ENCODE measurements around the gene GLDC.
A peak's percentile ranks its signal among the peaks of the same experiment; 100 is the strongest.

GLDC gene

DNA sequence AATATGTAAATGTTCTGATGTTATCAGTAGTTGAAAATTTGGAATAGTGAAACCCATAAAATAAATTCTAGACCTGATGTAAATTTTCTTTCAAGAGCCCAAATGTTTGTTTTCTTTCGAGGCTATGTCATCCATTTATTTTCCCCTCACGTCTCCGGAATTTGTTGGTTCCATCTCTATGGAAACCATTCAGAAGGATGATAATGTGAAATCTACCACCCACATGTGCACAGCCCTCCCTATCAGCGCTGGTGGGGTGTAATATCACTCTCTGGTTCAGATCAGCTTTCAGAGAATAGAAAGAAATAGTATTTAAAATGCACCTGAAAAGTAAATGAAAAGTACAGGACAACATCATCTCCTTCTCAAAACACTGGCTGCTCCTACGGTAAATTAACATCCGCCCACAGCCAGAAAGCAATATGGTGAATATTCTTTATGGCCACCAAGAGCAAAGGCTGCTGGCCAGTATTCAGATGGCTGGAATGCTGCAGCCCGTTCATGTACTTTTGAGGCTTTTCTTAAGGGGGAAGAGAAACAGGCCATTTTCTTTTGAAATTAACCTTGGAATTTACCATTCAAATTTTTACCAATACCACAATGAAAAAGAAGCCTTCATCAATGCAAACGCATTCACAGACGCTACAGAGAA, 28.5 kb downstream of the GLDC start:
- no peaks in the 10 kb centered on the region for H3K36me3 ChIP-seq (ENCODE audit: control insufficient read depth, insufficient read depth, low read length, severe bottlenecking)
- DNase-seq (ENCODE audit: low read depth): no peak

DNA sequence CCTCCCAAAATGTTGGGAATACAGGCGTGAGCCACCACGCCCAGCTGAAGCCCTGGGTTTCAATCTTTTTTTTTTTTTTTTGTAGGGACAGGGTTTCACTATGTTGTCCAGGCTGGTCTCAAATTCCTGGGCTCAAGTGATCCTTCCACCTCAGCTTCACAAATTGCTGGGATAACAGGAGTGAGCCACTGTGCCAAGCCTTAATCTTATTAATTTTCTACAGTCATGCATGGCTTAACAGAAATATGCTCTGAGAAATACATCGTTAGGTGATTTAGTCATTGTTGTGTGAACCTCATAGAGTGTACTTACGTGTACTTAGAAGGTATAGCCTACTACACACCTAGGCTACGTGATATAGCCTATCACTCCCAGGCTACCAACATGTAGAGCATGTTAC, 31.0 kb downstream of the GLDC start:
- DNase-seq (ENCODE audit: low read depth): no peak
- Histone ChIP-seq H3K9me3 (ENCODE audit: control insufficient read depth, low read length) (no peaks in the 10 kb centered on the region), H3K4me3 (ENCODE audit: low read length) (no peak overlapping the region), H3K36me3 (ENCODE audit: control insufficient read depth, insufficient read depth, low read length, severe bottlenecking) (no peaks in the 10 kb centered on the region), H3K27me3 (replicated peaks; ENCODE audit: control insufficient read depth, insufficient read depth, low read length) (peaks cover 8% of the 10 kb centered on the region), H3K9ac (ENCODE audit: low read length) (no peak overlapping the region), H3K4me1 (ENCODE audit: control insufficient read depth, insufficient read depth, low read length) (no peaks in the 10 kb centered on the region)

More for the DNA sequence above, 28.5 kb downstream of the GLDC start:
- H3K9ac ChIP-seq (ENCODE audit: low read length): no peak overlapping the region
- no peak overlapping the region for H3K4me3 ChIP-seq (ENCODE audit: low read length)
- no peaks in the 10 kb centered on the region for H3K9me3 ChIP-seq (ENCODE audit: control insufficient read depth, low read length)
- no peaks in the 10 kb centered on the region for H3K4me1 ChIP-seq (ENCODE audit: control insufficient read depth, insufficient read depth, low read length)
- H3K27me3 ChIP-seq (replicated peaks; ENCODE audit: control insufficient read depth, insufficient read depth, low read length): peaks cover 21% of the 10 kb centered on the region

DNA sequence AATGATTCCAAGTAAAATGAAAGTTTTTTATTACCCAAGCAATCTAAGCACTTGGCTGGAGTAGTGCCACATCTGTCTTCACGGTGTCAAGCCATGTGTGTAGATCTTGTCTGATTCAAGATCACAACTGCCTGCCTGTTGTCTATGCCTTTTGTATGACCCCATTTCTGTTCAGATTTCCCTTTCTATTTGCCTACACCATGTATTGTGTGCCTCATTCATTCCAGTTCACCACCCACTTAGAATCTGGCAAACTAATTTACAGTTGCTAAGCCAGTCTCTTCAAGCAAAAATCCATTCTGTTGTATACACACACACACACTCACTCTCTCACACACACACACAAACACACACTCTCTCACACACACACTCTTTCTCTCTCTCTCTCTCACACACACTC, 33.7 kb downstream of the GLDC start:
- no peaks in the 10 kb centered on the region for H3K4me1 ChIP-seq (ENCODE audit: control insufficient read depth, insufficient read depth, low read length)
- no peak overlapping the region for H3K9ac ChIP-seq (ENCODE audit: low read length)
- no peak overlapping the region for H3K4me3 ChIP-seq (ENCODE audit: low read length)
- H3K9me3 ChIP-seq (ENCODE audit: control insufficient read depth, low read length): no peaks in the 10 kb centered on the region
- H3K27me3 ChIP-seq (replicated peaks; ENCODE audit: control insufficient read depth, insufficient read depth, low read length): peaks cover under 1% of the 10 kb centered on the region
- no peaks in the 10 kb centered on the region for H3K36me3 ChIP-seq (ENCODE audit: control insufficient read depth, insufficient read depth, low read length, severe bottlenecking)
- no peak for DNase-seq (ENCODE audit: low read depth)

DNA sequence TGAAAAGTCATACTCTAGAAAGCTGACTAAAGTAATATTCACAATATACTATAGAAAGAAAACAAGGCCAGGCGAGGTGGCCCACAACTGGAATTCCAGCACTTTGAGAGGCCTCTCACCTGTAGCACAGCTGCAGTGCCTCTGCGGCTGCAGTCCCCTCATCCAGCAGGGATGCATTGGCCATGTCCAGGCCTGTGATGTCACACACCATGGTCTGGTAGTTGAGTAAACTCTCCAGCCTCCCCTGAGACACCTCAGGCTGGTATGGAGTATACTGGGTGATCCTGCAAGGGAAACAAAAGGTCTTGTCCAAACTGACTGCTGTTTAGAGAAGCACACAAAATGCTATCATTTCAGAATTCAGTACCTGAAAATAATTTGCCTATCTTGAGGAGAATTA, 35.5 kb downstream of the GLDC start:
- Histone ChIP-seq H3K9me3 (ENCODE audit: control insufficient read depth, low read length) (no peaks in the 10 kb centered on the region), H3K9ac (ENCODE audit: low read length) (no peak overlapping the region), H3K27me3 (replicated peaks; ENCODE audit: control insufficient read depth, insufficient read depth, low read length) (no peaks in the 10 kb centered on the region), H3K4me1 (ENCODE audit: control insufficient read depth, insufficient read depth, low read length) (no peaks in the 10 kb centered on the region), H3K4me3 (ENCODE audit: low read length) (no peak overlapping the region), H3K36me3 (ENCODE audit: control insufficient read depth, insufficient read depth, low read length, severe bottlenecking) (no peaks in the 10 kb centered on the region)
- no peak for DNase-seq (ENCODE audit: low read depth)

DNA sequence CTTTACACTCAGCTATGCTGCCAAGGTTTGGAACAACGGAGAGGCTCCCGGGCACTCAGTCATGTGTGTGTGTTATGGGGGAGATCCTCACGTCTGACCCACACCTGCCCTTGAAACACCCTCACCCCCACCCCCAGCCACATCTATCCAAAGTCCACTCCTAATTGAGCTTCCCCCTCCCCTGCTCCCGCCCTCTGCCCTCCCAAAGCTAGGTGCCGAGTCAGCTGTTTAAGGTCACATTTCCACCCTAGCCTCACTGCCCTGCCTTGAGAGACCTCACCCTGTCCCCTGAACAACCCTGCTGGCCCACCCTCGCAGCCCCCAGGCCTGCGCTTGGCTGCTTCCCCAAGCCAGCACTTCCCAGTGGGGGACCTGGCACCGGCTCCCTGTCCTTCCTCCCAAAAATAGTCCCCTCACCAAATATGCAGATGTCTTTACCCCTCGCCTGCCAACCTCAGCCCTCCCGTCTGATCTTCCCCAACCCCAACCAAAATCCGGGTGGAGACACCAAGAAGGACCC, 36.0 kb downstream of the GLDC start:
- H3K27me3 ChIP-seq (replicated peaks; ENCODE audit: control insufficient read depth, insufficient read depth, low read length): peaks cover 1% of the 10 kb centered on the region
- H3K9ac ChIP-seq (ENCODE audit: low read length): no peak overlapping the region
- no peaks in the 10 kb centered on the region for H3K4me1 ChIP-seq (ENCODE audit: control insufficient read depth, insufficient read depth, low read length)
- no peak for DNase-seq (ENCODE audit: low read depth)
- no peaks in the 10 kb centered on the region for H3K36me3 ChIP-seq (ENCODE audit: control insufficient read depth, insufficient read depth, low read length, severe bottlenecking)
- no peaks in the 10 kb centered on the region for H3K9me3 ChIP-seq (ENCODE audit: control insufficient read depth, low read length)
- no peak overlapping the region for H3K4me3 ChIP-seq (ENCODE audit: low read length)

DNA sequence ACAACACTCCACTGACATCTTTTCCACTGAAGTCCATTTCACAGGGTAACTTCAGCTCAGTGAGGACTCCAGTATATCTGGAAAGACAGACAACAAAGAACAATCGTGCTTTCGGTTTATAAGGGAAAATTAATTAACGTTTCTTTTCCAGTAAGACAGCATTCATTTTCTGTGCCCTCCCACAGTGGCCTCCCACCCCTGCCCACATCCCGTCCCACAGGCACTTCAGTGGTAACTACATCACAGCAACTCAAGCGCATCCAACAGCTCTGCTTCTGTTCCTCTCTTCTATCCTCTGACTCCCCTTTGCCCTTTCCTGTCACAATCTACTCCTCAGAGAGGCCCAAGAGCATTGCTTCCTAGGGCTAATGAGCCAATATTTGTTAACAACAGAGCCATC, 40.3 kb downstream of the GLDC start:
- DNase-seq (ENCODE audit: low read depth): no peak
- Histone ChIP-seq H3K27me3 (replicated peaks; ENCODE audit: control insufficient read depth, insufficient read depth, low read length) (peaks cover 4% of the 10 kb centered on the region), H3K4me1 (ENCODE audit: control insufficient read depth, insufficient read depth, low read length) (no peaks in the 10 kb centered on the region), H3K9ac (ENCODE audit: low read length) (no peak overlapping the region), H3K36me3 (ENCODE audit: control insufficient read depth, insufficient read depth, low read length, severe bottlenecking) (no peaks in the 10 kb centered on the region), H3K4me3 (ENCODE audit: low read length) (no peak overlapping the region), H3K9me3 (ENCODE audit: control insufficient read depth, low read length) (no peaks in the 10 kb centered on the region)

DNA sequence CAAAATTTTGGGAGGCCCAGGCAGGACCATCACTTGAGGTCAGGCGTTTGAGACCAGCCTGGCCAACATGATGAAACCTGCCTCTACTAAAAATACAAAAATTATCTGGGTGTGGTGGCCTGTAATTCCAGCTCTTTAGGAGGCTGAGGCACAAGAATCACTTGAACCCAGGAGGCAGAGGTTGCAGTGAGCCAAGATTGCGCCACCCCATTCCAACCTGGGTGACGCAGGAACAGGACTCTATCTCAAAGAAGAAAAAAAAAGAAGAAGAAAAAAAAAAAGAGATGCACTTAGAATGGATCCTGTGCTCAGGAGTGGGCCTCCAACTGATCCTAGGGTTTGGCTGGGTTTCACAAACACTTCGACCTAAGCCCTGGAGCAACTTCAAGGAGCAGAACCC, 45.1 kb downstream of the GLDC start:
- no peak for DNase-seq (ENCODE audit: low read depth)
- Histone ChIP-seq H3K4me3 (ENCODE audit: low read length) (no peak overlapping the region), H3K36me3 (ENCODE audit: control insufficient read depth, insufficient read depth, low read length, severe bottlenecking) (no peaks in the 10 kb centered on the region), H3K9ac (ENCODE audit: low read length) (no peak overlapping the region), H3K4me1 (ENCODE audit: control insufficient read depth, insufficient read depth, low read length) (no peaks in the 10 kb centered on the region), H3K27me3 (replicated peaks; ENCODE audit: control insufficient read depth, insufficient read depth, low read length) (peaks cover 4% of the 10 kb centered on the region), H3K9me3 (ENCODE audit: control insufficient read depth, low read length) (no peaks in the 10 kb centered on the region)

DNA sequence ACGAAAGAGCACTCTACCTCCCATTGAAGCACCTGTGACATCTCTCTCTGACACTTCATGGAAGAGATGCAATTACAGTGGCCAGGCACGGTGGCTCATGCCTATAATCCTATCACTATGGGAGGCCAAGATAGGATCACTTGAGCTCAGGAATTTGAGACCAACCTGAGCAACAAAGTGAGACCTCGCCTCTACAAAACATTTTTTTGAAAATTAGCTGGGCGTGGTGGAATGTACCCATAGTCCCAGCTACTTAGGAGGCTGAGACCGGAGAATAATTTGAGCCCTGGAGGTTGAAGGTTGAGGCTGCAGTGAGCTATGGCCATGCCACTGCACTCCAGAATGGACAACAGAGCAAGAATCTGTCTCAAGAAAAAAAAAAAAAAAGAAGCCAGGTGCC, 45.5 kb downstream of the GLDC start:
- H3K27me3 ChIP-seq (replicated peaks; ENCODE audit: control insufficient read depth, insufficient read depth, low read length): peaks cover 4% of the 10 kb centered on the region
- H3K4me3 ChIP-seq (ENCODE audit: low read length): no peak overlapping the region
- no peaks in the 10 kb centered on the region for H3K9me3 ChIP-seq (ENCODE audit: control insufficient read depth, low read length)
- no peaks in the 10 kb centered on the region for H3K36me3 ChIP-seq (ENCODE audit: control insufficient read depth, insufficient read depth, low read length, severe bottlenecking)
- H3K9ac ChIP-seq (ENCODE audit: low read length): no peak overlapping the region
- no peaks in the 10 kb centered on the region for H3K4me1 ChIP-seq (ENCODE audit: control insufficient read depth, insufficient read depth, low read length)
- DNase-seq (ENCODE audit: low read depth): no peak

DNA sequence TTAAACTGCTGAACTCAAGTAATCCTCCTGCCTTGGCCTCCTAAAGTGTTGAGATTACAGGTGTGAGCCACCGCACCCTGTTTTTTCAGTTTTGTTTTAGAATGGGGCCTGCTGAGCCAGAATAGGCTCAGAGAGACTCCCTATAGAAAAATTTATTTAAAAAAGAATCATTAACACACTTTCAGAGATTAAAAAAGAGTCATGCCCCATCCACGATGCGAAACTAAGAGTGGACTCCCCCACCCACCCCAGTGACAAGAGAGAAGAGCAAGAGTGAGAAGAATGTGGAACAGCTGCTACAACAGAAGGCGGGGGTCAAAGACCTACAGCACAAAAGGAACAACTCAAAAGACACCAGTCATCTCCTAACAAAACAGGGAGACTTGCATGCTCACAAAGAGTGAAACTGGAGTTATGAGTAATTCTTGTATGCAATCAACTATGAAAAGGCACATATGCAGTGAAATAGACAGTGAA, 47.2 kb downstream of the GLDC start:
- H3K4me1 ChIP-seq (ENCODE audit: control insufficient read depth, insufficient read depth, low read length): no peaks in the 10 kb centered on the region
- no peaks in the 10 kb centered on the region for H3K36me3 ChIP-seq (ENCODE audit: control insufficient read depth, insufficient read depth, low read length, severe bottlenecking)
- peak; percentile 2 for DNase-seq (ENCODE audit: low read depth)
- H3K9me3 ChIP-seq (ENCODE audit: control insufficient read depth, low read length): no peaks in the 10 kb centered on the region
- no peaks in the 10 kb centered on the region for H3K27me3 ChIP-seq (replicated peaks; ENCODE audit: control insufficient read depth, insufficient read depth, low read length)
- H3K9ac ChIP-seq (ENCODE audit: low read length): no peak overlapping the region
- no peak overlapping the region for H3K4me3 ChIP-seq (ENCODE audit: low read length)

DNA sequence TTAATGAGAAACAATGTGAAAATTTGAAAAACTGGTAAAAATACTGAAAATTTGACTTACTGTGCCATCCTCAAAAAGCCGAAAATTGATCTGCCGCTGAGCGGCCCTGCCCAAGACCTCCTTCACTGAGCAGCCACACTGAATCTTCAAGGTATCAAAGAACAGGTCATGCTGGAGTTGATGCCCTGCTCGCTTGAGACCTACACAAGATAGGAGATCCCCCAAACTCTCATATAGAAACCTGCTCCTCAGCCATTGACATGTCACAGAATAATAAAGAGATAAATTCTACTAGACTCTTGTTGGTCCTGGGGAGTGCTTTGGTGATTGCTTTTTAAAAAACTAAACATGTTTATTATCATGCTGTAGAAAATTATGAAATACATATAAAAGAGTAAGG, 52.7 kb downstream of the GLDC start:
- H3K9me3 ChIP-seq (ENCODE audit: control insufficient read depth, low read length): no peaks in the 10 kb centered on the region
- no peak overlapping the region for H3K4me3 ChIP-seq (ENCODE audit: low read length)
- no peaks in the 10 kb centered on the region for H3K36me3 ChIP-seq (ENCODE audit: control insufficient read depth, insufficient read depth, low read length, severe bottlenecking)
- H3K27me3 ChIP-seq (replicated peaks; ENCODE audit: control insufficient read depth, insufficient read depth, low read length): peaks cover under 1% of the 10 kb centered on the region
- H3K9ac ChIP-seq (ENCODE audit: low read length): no peak overlapping the region
- DNase-seq (ENCODE audit: low read depth): no peak
- H3K4me1 ChIP-seq (ENCODE audit: control insufficient read depth, insufficient read depth, low read length): no peaks in the 10 kb centered on the region

DNA sequence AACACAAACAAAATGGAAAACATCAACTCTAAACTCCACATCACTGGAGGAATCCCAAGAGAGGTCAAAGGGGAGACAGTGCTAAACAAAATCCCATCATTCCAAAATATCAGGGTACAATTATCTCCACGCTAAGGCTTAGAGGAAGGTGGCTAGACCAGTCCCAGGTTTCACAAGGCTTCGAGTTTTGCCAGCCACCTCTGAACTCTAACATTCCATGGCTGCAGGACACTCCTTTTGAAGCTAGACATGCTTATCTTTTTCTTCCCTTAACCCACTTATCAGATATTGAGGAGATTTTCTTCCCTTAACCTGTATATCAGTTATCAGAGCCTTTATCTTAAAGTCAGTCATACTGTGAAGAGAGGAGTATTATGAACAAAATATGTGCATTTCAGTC, 53.3 kb downstream of the GLDC start:
- H3K4me1 ChIP-seq (ENCODE audit: control insufficient read depth, insufficient read depth, low read length): no peaks in the 10 kb centered on the region
- no peaks in the 10 kb centered on the region for H3K9me3 ChIP-seq (ENCODE audit: control insufficient read depth, low read length)
- no peak for DNase-seq (ENCODE audit: low read depth)
- peaks cover 5% of the 10 kb centered on the region for H3K27me3 ChIP-seq (replicated peaks; ENCODE audit: control insufficient read depth, insufficient read depth, low read length)
- H3K9ac ChIP-seq (ENCODE audit: low read length): no peak overlapping the region
- H3K36me3 ChIP-seq (ENCODE audit: control insufficient read depth, insufficient read depth, low read length, severe bottlenecking): no peaks in the 10 kb centered on the region
- no peak overlapping the region for H3K4me3 ChIP-seq (ENCODE audit: low read length)

Measured in adipocyte (in vitro differentiated cells).